ENCODE data around the gene CALR. TPM values are rescaled to one million over a fixed set of nuclear protein-coding genes. Genes with fewer than 3 reads are reported as not detected.

CALR gene
- polyA plus RNA-seq, 1 of the 3 experiments (the other 2 are of a cell fraction): 1,334 TPM

DNA sequence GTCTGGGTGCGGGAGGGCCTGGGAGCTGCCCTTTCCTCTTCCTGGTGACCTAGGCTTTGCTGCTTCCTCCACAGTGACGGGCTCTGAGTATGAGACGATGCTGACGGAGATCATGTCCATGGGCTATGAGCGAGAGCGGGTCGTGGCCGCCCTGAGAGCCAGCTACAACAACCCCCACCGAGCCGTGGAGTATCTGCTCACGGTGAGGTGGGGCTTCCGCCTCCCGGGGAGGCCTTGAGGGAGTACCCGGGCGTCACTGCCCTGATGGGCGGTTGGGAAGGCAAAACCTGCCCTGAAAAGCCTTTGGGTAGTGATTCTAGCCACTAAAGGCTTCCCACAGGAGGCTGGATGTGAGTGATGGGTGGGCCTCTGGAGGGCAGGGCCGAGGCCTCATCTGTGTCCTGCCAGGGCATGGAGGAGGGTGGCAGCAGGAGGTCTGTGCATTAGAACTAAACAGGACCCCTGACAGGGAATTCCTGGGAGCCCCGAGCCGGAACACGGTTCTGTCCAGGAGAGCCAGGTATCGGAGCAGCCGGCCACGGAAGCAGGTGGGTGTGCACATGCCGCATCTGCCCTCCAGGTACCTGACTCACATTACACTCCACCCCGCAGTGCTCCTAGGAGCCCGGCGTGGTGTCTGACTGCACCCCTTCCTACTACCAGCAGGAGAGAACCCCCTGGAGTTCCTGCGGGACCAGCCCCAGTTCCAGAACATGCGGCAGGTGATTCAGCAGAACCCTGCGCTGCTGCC lies 10.4 kb downstream of the CALR start:
- H3K27me3 ChIP-seq (ENCODE audit: insufficient read depth): no peaks in the 10 kb centered on the region
- no peak for DNase-seq
- peaks cover 50% of the 10 kb centered on the region for H3K79me2 ChIP-seq (ENCODE audit: insufficient read depth)
- H3K4me1 ChIP-seq (ENCODE audit: control insufficient read depth in 1 of 2, insufficient read depth in 2 of 2, low read depth in 1 of 2, low read length in 1 of 2): peaks cover 19 to 31% of the 10 kb centered on the region in 2 experiments
- no peak for TF ChIP-seq NRF1 (IDR thresholded peaks at IDR 0.05; ENCODE audit: low read depth, low read length)
- no peak for TF ChIP-seq REST (IDR thresholded peaks at IDR 0.05; ENCODE audit: low read depth, low read length)
- no peak for TF ChIP-seq FOXM1 (IDR thresholded peaks at IDR 0.05; ENCODE audit: low read depth)
- TF ChIP-seq CHD2 (IDR thresholded peaks at IDR 0.05; ENCODE audit: low read length, partially characterized antibody): no peak
- TF ChIP-seq MAX (IDR thresholded peaks at IDR 0.05; ENCODE audit: low read depth): no peak
- no peak for TF ChIP-seq PBX3 (IDR thresholded peaks at IDR 0.05)
- no peak for TF ChIP-seq MEF2A (IDR thresholded peaks at IDR 0.05; ENCODE audit: borderline replicate concordance, low read depth)
- TF ChIP-seq POLR2AphosphoS5 (IDR thresholded peaks at IDR 0.05; ENCODE audit: low read depth, low read length): no peak
- TF ChIP-seq YY1 (IDR thresholded peaks at IDR 0.05; ENCODE audit: low read depth): no peak
- TF ChIP-seq SMC3 (IDR thresholded peaks at IDR 0.05; ENCODE audit: low read depth, low read length): no peak
- H2AFZ ChIP-seq (ENCODE audit: low read depth): no peak overlapping the region
- H3F3A ChIP-seq (replicated peaks; ENCODE audit: insufficient read depth): peaks cover 55% of the 10 kb centered on the region
- H4K20me1 ChIP-seq (ENCODE audit: insufficient read depth): peaks cover 9% of the 10 kb centered on the region
- 90% methylated on average over 18 of the region's 30 CpGs for WGBS (ENCODE audit: low lambda C conversion rate)
- H3K9me3 ChIP-seq: no peaks in the 10 kb centered on the region
- ChIA-PET POLR2A (interaction anchor here (0.9 to 1.6 kb wide), 2 partner anchors 11 to 15 kb away, joined by 3 to 7 read pairs; partner anchors contain the start of genes CALR and FARSA), CTCF (interaction anchor here (1.3 to 2.1 kb wide), 4 partner anchors 17 to 145 kb away, joined by 4 to 20 read pairs (median 6); no protein-coding TSS in a partner anchor)
- H3K36me3 ChIP-seq (replicated peaks in 1 of 2; ENCODE audit: control insufficient read depth in 1 of 2, insufficient read depth in 2 of 2, low read length in 1 of 2): peaks cover 39 to 48% of the 10 kb centered on the region in 2 experiments
- no peak overlapping the region for H3K9ac ChIP-seq
- no peaks in the 10 kb centered on the region for H3K9me2 ChIP-seq
- H3K4me2 ChIP-seq: no peak overlapping the region
- no peak overlapping the region for H3K4me3 ChIP-seq (ENCODE audit: low read depth in 2 of 2, low read length in 1 of 2)
- H3K27ac ChIP-seq (ENCODE audit: low read depth in 2 of 2, low read length in 1 of 2): no peak overlapping the region; a peak in 1 of 4 replicates

All from SK-N-SH (cell line).